Heart right ventricle (tissue), 16 donors: Measurements from ENCODE around the gene MTUS2. TPM values are rescaled to one million over a fixed set of nuclear protein-coding genes. Genes with fewer than 3 reads are reported as not detected.

Experiments used
- ATAC-seq, 8 donors: fragments of 200-7000 bp; cut with Tn5 transposase; one replicate each; pipeline ENCODE4 v1.9.1; 2020; ENCODE audit warnings: mild to moderate bottlenecking in 8 of 8, moderate library complexity in 8 of 8, moderate number of reproducible peaks in 1 of 8
- DNase-seq, 2 donors: peaks; one replicate each; pipeline ENCODE4 v3.0.0-alpha.2; 2020
- H3K27ac ChIP-seq, 10 donors: fragments of 200-600 bp; sonication (generic) in 2 of 10; one replicate each; pipeline versions ENCODE4 v1.5.0 to v1.8.0; 2020 to 2022; ENCODE audit warnings: mild to moderate bottlenecking in 3 of 10
- H3K27me3 ChIP-seq, 7 donors: fragments of 200-600 bp; one replicate each; pipeline ENCODE4 v1.8.0; 2021 to 2022; ENCODE audit warnings: mild to moderate bottlenecking in 2 of 7
- H3K36me3 ChIP-seq, 9 donors: fragments of 200-600 bp; sonication (generic) in 1 of 9; one replicate each; pipeline versions ENCODE4 v1.5.0 to v1.8.0; 2020 to 2022; ENCODE audit warnings: mild to moderate bottlenecking in 2 of 9
- H3K4me1 ChIP-seq, 9 donors: fragments of 200-600 bp; sonication (generic) in 1 of 9; one replicate each; pipeline versions ENCODE4 v1.5.0 to v1.8.0; 2020 to 2022; ENCODE audit warnings: mild to moderate bottlenecking in 4 of 9
- H3K4me3 ChIP-seq, 10 donors: fragments of 200-600 bp; sonication (generic) in 2 of 10; one replicate each; pipeline versions ENCODE4 v1.5.0 to v1.8.0; 2020 to 2022; ENCODE audit warnings: mild to moderate bottlenecking in 7 of 10, moderate library complexity in 2 of 10
- H3K9me3 ChIP-seq, 11 donors: fragments of 200-600 bp in 10 of 11; sonication (generic) in 2 of 11; one replicate each; pipeline versions ENCODE4 v1.5.0 to v1.8.0; 2013 to 2022; ENCODE audit warnings: mild to moderate bottlenecking in 2 of 11, control low read depth in 1 of 11, moderate library complexity in 1 of 11
- WGBS, 2 donors: extraction: QIAGEN DNeasy Blood & Tissue Kit; methylation state at CpG; one replicate each; pipeline ENCODE4 v1.1.7; 2013; ENCODE audit warnings: inconsistent platforms in 1 of 2; 5-methylcytosine and 5-hydroxymethylcytosine counted together
- intact Hi-C, 10 donors: fragments of 100-400 bp; cut with DNase I; formaldehyde crosslinking; loops; one replicate each; pipeline versions ENCODE4 v1.11.1 to v1.14.2; 2022
- polyA plus RNA-seq, 2 donors: library from polyadenylated mRNA; stranded (reverse); fragments of 200-250 nt; gene quantifications; one replicate each; pipeline ENCODE4 v1.2.3, GENCODE V29; 2013
- total RNA-seq, 10 donors: library from RNA; stranded (reverse); fragmentation: NEBNext Ultra II Directional in 3 of 10; extraction: Animal tissue kit (Norgen Biotek cat#: 25700) in 3 of 10; gene quantifications; one replicate each; pipeline versions ENCODE4 v1.2.1 to v1.2.4, GENCODE V29; 2021 to 2023
- TF ChIP-seq, protein P1 (sequence below), 9 donors: fragments of 200-600 bp; sonication (generic) in 2 of 9; IDR thresholded peaks; one replicate each; pipeline versions ENCODE4 v1.5.0 to v1.8.0; 2021 to 2022; ENCODE audit warnings: antibody characterized with exemption in 9 of 9, mild to moderate bottlenecking in 5 of 9, moderate library complexity in 1 of 9
- donor health status: Arrhythmogenic right ventricular cardiomyopathy.
- donor health status: ischemic (EF 13 %, LVEDD 7.1; RV severe dilation, severe dysfunction).
- donor health status: healthy with polysubstance abuse.
- donor health status: DM: no; HTN: yes; CAD: no.
- donor health status: DM: no; HTN: no; CAD: no.
- donor health status: ischemic (EF 25% LVEDD 6.9; RV normal size, moderate dysfunction).
- donor health status: ischemic (EF 25% LVEDD 5.7; RV mildly dilated, moderate dysfunction).
- donor health status: healthy.
- donor health status: DM: yes; HTN: yes; CAD: no.
- donor health status: Ischemic cardiomyopathy.
- donor health status: ischemic (EF 35%, LVEDD 5.7; RV mildly dilated, moderate dysfunction).
- donor health status: nonischemic (EF 11% LVEDD 7.7; RV severe dilation, severe dysfunction).
- donor health status: DM: yes; HTN: yes; CAD: no.
- donor health status: PGD.
- donor health status: ischemic (EF 29% LVEDD 5.4; RV normal size, mild dysfunction).
- donor health status: nonischemic (EF 23%, LVEDD 6.1; RV moderate dilation, normal function).

The MTUS2 gene
- total and polyA plus RNA-seq, 12 donors: 18.7 to 159 (median 65.6) TPM

DNA sequence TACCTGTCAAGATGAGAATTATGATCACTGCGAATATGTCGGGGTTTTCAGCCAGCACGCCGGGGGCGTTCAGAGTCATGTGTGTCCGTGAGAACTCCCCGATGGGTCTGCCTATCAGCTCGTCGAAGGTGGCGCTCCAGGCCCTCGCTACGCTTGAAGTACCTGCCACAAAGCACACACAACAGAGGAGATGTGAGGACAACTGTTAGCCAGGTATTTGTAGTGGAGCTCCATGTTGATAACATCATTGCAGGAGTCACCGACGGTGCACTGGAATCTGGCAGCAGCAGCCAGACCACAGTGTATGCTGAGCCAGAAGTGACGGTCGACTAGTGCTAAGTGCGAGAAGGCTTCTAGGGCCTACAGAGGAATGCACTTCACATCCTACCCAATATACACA, 712.7 kb downstream of the MTUS2 start:
- no peak overlapping the region for H3K27ac ChIP-seq
- peaks cover 0 to 5% (median 0%) of the 10 kb centered on the region in 9 donors for H3K4me1 ChIP-seq
- TF ChIP-seq, protein P1, sequence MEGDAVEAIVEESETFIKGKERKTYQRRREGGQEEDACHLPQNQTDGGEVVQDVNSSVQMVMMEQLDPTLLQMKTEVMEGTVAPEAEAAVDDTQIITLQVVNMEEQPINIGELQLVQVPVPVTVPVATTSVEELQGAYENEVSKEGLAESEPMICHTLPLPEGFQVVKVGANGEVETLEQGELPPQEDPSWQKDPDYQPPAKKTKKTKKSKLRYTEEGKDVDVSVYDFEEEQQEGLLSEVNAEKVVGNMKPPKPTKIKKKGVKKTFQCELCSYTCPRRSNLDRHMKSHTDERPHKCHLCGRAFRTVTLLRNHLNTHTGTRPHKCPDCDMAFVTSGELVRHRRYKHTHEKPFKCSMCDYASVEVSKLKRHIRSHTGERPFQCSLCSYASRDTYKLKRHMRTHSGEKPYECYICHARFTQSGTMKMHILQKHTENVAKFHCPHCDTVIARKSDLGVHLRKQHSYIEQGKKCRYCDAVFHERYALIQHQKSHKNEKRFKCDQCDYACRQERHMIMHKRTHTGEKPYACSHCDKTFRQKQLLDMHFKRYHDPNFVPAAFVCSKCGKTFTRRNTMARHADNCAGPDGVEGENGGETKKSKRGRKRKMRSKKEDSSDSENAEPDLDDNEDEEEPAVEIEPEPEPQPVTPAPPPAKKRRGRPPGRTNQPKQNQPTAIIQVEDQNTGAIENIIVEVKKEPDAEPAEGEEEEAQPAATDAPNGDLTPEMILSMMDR (IDR thresholded peaks at IDR 0.05): no peak
- WGBS, 2 donors: 85 to 91% methylated on average over 17 of the region's 17 CpGs
- H3K4me3 ChIP-seq: no peak overlapping the region
- H3K36me3 ChIP-seq: peaks cover 0 to 84% (median 5%) of the 10 kb centered on the region in 9 donors
- ATAC-seq: no peak
- no peaks in the 10 kb centered on the region for H3K27me3 ChIP-seq
- DNase-seq: no peak
- H3K9me3 ChIP-seq: no peaks in the 10 kb centered on the region
- intact Hi-C loops: no loop called here

DNA sequence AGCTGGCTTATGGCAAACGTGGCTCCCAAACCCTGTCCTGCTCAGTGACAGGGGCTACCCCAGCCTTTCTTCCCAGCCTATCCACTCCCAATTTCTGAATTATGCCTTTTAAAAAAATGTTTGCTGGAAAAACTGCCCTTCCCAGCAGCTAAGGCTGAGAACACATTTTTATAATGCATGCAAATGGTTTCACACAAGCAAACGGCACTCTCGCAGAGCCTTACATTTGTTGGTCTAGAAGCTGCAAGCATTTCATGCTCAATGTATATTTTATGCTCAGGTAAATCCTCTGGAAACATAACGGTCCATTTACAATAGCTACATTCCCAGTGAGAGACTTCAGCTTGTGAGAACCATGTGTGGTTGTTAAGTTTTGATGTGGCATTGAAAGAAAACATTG, 713.9 kb downstream of the MTUS2 start:
- WGBS, 2 donors: 96 to 97% methylated on average over 4 of the region's 4 CpGs
- intact Hi-C loops: no loop called here
- ATAC-seq: no peak

DNA sequence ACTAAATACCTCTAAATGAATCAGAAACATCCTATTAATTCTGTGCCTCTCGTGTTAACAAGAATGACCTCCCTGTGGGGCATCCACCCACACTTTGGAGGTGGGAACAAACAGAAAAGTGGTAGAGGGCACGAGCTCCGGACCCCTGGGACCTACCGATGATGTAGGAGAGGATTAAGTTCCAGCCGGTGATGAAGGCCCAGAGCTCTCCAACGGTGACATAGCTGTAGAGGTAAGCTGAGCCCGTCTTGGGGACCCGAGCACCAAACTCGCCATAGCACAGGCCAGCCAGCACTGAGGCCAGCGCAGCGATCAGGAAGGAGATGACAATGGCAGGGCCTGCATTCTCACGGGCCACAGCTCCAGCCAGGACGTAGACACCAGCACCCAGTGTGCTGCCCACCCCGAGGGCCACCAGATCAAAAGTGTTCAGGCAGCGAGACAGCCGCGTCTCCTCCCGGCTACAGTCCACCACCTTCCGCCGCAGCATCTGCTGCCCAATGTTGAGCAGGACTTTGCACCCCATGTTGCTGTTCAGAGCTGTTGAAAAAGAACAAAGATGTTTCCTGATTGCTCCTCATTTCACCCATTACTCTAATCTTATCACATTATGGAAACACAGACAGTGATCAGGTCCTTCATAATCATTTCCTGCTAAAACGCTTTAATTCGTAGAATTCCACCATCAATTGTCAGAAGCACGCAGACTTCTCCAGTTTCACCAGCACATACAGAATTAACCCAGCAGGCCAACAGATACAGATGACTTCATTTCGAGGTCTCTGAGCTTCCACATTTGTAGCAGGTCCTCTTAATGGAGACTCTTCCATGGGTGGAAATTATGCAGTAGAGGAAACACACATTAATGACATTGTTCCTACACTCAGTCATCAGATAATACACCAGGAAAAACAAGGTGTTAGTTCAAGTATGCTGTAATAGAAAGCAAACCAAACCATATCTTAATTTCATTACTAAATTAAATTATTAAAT, 715.8 kb downstream of the MTUS2 start:
- Histone ChIP-seq H3K27me3 (no peaks in the 10 kb centered on the region), H3K4me1 (peaks cover 0 to 24% (median 4%) of the 10 kb centered on the region in 9 donors), H3K4me3 (no peak overlapping the region), H3K36me3 (peaks cover 0 to 52% (median 0%) of the 10 kb centered on the region in 9 donors), H3K9me3 (no peaks in the 10 kb centered on the region), H3K27ac (no peak overlapping the region)
- DNase-seq (no peak), ATAC-seq (no peak)
- intact Hi-C loops: no loop called here
- WGBS, 2 donors: 92 to 93% methylated on average over 24 of the region's 24 CpGs
- TF ChIP-seq, protein P1 (IDR thresholded peaks at IDR 0.05): no peak

More for the DNA sequence above, 713.9 kb downstream of the MTUS2 start:
- H3K27ac ChIP-seq: no peak overlapping the region
- H3K9me3 ChIP-seq: no peaks in the 10 kb centered on the region
- H3K4me1 ChIP-seq: peaks cover 0 to 17% (median 4%) of the 10 kb centered on the region in 9 donors
- no peaks in the 10 kb centered on the region for H3K27me3 ChIP-seq
- H3K4me3 ChIP-seq: no peak overlapping the region
- TF ChIP-seq, protein P1 (IDR thresholded peaks at IDR 0.05): no peak
- no peak for DNase-seq
- peaks cover 0 to 71% (median 4%) of the 10 kb centered on the region in 9 donors for H3K36me3 ChIP-seq

DNA sequence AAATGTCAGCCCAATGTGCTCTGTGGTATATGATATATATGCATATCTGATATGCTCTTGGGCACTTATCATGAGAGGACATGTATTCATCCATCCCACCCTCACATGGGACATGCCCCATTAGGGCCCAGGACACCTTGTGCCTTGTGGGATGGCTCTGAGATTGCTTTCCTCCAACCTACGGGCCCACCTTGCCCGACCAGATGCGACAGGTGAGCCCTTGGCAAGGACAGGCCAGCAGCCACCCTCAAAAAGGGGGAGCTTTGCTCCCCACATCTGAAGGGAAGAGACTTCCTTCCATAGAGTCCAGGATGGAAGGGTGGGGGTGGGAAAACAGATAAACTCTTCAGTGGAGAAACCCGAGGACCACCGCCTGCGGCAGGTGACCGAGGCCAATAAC, 716.7 kb downstream of the MTUS2 start:
- no peaks in the 10 kb centered on the region for H3K27me3 ChIP-seq
- no peak for ATAC-seq
- WGBS, 2 donors: 97% methylated on average over 7 of the region's 7 CpGs
- H3K27ac ChIP-seq: no peak overlapping the region
- H3K9me3 ChIP-seq: no peaks in the 10 kb centered on the region
- H3K4me3 ChIP-seq: no peak overlapping the region
- intact Hi-C loops: no loop called here
- no peak for DNase-seq
- peaks cover 0 to 43% (median 0%) of the 10 kb centered on the region in 9 donors for H3K36me3 ChIP-seq
- H3K4me1 ChIP-seq: peaks cover 0 to 24% (median 4%) of the 10 kb centered on the region in 9 donors
- TF ChIP-seq, protein P1 (IDR thresholded peaks at IDR 0.05): no peak
